ENCODE results near the gene KLHL6.

DNA sequence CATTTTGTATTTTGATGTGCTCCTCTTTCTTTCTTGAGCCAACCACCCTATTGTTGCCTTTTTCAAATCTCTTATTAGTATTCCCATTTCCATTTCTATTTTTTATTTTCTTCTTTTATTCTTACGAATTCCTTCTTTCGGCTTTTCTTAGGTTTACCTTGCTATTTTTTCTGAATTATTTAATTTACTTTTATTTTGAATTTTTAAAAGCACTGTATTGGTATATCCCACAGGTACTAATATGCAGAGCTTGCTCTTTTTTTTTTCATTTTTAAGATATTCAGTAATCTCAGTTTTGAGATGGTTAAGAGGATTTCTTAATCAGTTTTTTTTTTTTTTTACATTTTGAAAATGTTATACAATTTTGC is 108.7 kb downstream of the KLHL6 start:
- no peak for TF ChIP-seq POLR2AphosphoS5 (IDR thresholded peaks at IDR 0.05)
- TF ChIP-seq, protein P1, sequence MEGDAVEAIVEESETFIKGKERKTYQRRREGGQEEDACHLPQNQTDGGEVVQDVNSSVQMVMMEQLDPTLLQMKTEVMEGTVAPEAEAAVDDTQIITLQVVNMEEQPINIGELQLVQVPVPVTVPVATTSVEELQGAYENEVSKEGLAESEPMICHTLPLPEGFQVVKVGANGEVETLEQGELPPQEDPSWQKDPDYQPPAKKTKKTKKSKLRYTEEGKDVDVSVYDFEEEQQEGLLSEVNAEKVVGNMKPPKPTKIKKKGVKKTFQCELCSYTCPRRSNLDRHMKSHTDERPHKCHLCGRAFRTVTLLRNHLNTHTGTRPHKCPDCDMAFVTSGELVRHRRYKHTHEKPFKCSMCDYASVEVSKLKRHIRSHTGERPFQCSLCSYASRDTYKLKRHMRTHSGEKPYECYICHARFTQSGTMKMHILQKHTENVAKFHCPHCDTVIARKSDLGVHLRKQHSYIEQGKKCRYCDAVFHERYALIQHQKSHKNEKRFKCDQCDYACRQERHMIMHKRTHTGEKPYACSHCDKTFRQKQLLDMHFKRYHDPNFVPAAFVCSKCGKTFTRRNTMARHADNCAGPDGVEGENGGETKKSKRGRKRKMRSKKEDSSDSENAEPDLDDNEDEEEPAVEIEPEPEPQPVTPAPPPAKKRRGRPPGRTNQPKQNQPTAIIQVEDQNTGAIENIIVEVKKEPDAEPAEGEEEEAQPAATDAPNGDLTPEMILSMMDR (IDR thresholded peaks at IDR 0.05): no peak

Measured in stomach (tissue), 4 donors.